Measurements from ENCODE around the gene TMEM126B.

DNA sequence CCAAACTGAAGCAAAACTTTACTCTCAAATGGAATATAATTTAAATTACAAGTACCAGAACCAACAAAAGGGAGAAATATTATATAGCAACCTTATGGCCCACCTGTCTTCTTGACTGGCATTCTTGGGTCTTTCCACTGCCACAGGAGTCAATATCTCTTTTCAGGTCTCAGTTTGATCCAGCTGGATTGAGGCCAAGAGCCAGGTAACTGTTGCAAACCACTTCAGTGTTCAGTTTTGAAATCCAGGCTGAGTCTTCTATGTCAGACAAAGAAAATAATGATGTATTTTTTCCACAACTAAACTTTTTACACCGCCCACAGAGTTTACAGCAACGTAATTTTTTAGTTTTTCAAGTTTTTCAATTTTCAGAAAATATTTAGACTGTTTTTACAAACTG lies 1.9 kb upstream of the TMEM126B start:
- TF ChIP-seq, protein P1, sequence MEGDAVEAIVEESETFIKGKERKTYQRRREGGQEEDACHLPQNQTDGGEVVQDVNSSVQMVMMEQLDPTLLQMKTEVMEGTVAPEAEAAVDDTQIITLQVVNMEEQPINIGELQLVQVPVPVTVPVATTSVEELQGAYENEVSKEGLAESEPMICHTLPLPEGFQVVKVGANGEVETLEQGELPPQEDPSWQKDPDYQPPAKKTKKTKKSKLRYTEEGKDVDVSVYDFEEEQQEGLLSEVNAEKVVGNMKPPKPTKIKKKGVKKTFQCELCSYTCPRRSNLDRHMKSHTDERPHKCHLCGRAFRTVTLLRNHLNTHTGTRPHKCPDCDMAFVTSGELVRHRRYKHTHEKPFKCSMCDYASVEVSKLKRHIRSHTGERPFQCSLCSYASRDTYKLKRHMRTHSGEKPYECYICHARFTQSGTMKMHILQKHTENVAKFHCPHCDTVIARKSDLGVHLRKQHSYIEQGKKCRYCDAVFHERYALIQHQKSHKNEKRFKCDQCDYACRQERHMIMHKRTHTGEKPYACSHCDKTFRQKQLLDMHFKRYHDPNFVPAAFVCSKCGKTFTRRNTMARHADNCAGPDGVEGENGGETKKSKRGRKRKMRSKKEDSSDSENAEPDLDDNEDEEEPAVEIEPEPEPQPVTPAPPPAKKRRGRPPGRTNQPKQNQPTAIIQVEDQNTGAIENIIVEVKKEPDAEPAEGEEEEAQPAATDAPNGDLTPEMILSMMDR (conservative IDR thresholded peaks at IDR 0.05 in 1 of 2, IDR thresholded peaks at IDR 0.05 in 1 of 2; ENCODE audit: extremely low read depth in 1 of 2, insufficient read depth in 1 of 2, low read depth in 1 of 2, low read length in 2 of 2) = no peak
- TF ChIP-seq EZH2 (IDR thresholded peaks at IDR 0.05; ENCODE audit: borderline replicate concordance, low read length) = no peak

Measured in mammary epithelial cell (primary cell).